Panc1 (cell line): Measurements from ENCODE around the gene PPP6C. TPM values are rescaled to one million over a fixed set of nuclear protein-coding genes. Genes with fewer than 3 reads are reported as not detected.
"Not testable (repeated sequence)": the region's sequence is repeated elsewhere in the genome, so short reads cannot be mapped to it uniquely, and the experiment has no call there.

ENCODE experiments used
- ATAC-seq: fragments of 200-7000 bp; cut with Tn5 transposase; 2 replicates; pipeline ENCODE4 v1.9.1; 2020; ENCODE audit warnings: mild to moderate bottlenecking, moderate library complexity
- BruUV-seq: library from RNA; stranded (reverse); fragments of 400-500 nt; replicated peaks from 2 replicates; lab custom pipeline; 2021; lab: Mats Ljungman, UMichigan
- CTCF ChIA-PET: fragments of 300-600 bp; sonication (Branson Sonifier 250); formaldehyde crosslinking; loops from one replicate; lab custom pipeline; 2022; ENCODE audit warnings: antibody characterized with exemption; lab: Charles Lee
- POLR2A ChIA-PET: fragments of 300-600 bp; sonication (Branson Sonifier 250); formaldehyde crosslinking; loops from one replicate; lab custom pipeline; 2022; ENCODE audit warnings: antibody characterized with exemption; lab: Charles Lee
- DNase-seq: peaks from one replicate; pipeline ENCODE4 v3.0.0-alpha.2; 2010; ENCODE audit warnings: low read depth, low spot score
- H3K27ac ChIP-seq: 2 replicates; pipeline ENCODE4 v1.5.1; 2011; ENCODE audit warnings: mild to moderate bottlenecking, low read length, inconsistent platforms
- H3K27me3 ChIP-seq: fragments of 200-500 bp; sonication (Bioruptor generic); 2 replicates; pipeline ENCODE4 v1.6.0; 2014; ENCODE audit warnings: low read length, inconsistent platforms; ENCODE audit not compliant: control insufficient read depth, insufficient read depth
- H3K36me3 ChIP-seq: fragments of 200-500 bp; sonication (Bioruptor generic); 2 replicates; pipeline ENCODE4 v1.5.1; 2014; ENCODE audit warnings: inconsistent platforms, mild to moderate bottlenecking, low read length, moderate library complexity; ENCODE audit not compliant: control insufficient read depth, insufficient read depth
- H3K4me1 ChIP-seq: 2 replicates; pipeline ENCODE4 v1.5.1; 2011; ENCODE audit warnings: inconsistent platforms, mild to moderate bottlenecking, low read length, moderate library complexity; ENCODE audit not compliant: control insufficient read depth, insufficient read depth
- H3K4me3 ChIP-seq, 2 experiments: 2 replicates each; pipeline ENCODE4 v1.5.1; 2011 to 2012; ENCODE audit warnings: low read depth in 2 of 2, low read length in 2 of 2, mild to moderate bottlenecking in 2 of 2, inconsistent platforms in 1 of 2, moderate library complexity in 1 of 2
- H3K9me3 ChIP-seq: fragments of 200-500 bp; sonication (Bioruptor generic); 2 replicates; pipeline ENCODE4 v1.5.1; 2014; ENCODE audit warnings: low read depth, mild to moderate bottlenecking, inconsistent platforms, low read length, moderate library complexity; ENCODE audit not compliant: control insufficient read depth, insufficient read depth
- POLR2AphosphoS5 ChIP-seq: IDR thresholded peaks from 2 replicates; pipeline ENCODE4 v1.6.1; 2012; ENCODE audit warnings: mild to moderate bottlenecking, low read depth, low read length, moderate library complexity
- SIN3A ChIP-seq: IDR thresholded peaks from 2 replicates; pipeline ENCODE4 v1.6.1; 2012; ENCODE audit warnings: low read depth, mild to moderate bottlenecking, low read length, moderate library complexity, borderline replicate concordance; ENCODE audit not compliant: insufficient read depth
- TCF7L2 ChIP-seq: IDR thresholded peaks from 2 replicates; pipeline ENCODE4 v1.6.1; 2011; ENCODE audit warnings: mild to moderate bottlenecking, low read depth, low read length, inconsistent platforms
- in situ Hi-C: cut with HindIII; loops from 2 replicates; pipeline ENCODE4 v1.10.0; 2016; ENCODE audit warnings: low sequenced_read_pairs, low pct_unique_long_range_greater_than_20kb
- intact Hi-C: fragments of 100-400 bp; cut with micrococcal nuclease; formaldehyde crosslinking; loops from one replicate; pipeline ENCODE4 v1.10.0; 2022; ENCODE audit not compliant: unreplicated experiment
- total RNA-seq: library from RNA; stranded (reverse); gene quantifications from one replicate; pipeline ENCODE4 v1.2.1, GENCODE V29; 2021; ENCODE audit not compliant: unreplicated experiment
- TF ChIP-seq, protein P1 (sequence below), 2 experiments: IDR thresholded peaks; 2 replicates each; pipeline ENCODE4 v1.6.1; 2011 to 2012; ENCODE audit warnings: low read depth in 2 of 2, control low read depth in 1 of 2, low read length in 1 of 2, mild to moderate bottlenecking in 1 of 2, moderate library complexity in 1 of 2; ENCODE audit not compliant: insufficient read depth in 1 of 2
- TF ChIP-seq, protein P2 (sequence below): fragments of 450-650 bp; IDR thresholded peaks from 2 replicates; pipeline ENCODE4 v1.5.1; 2017; ENCODE audit warnings: mild to moderate bottlenecking

PPP6C gene
- total RNA-seq, 1 experiment from 2014 or later, result 27.3 TPM

DNA sequence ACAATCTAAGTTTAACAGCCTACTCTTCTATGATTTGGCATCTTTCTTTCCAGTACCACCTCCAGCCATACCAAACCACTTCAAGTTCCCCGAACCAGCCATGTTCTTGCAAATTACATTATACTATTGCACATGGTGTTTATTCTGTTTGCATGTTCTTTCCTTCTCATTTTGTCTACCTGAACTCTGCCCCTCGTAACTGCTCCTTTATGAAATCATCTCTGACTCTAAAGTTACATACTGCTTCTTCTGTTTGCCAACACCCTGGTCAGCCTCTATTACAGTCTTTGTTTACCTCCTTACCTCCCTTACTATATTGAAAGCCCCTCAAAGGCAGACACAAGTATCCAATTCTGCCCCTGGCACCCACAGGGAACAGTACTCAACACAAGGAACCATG is 6.0 kb downstream of the PPP6C start:
- ATAC-seq (no peak), DNase-seq (no peak)
- Histone ChIP-seq H3K27ac (no peak overlapping the region), H3K27me3 (no peaks in the 10 kb centered on the region), H3K4me1 (no peaks in the 10 kb centered on the region), H3K9me3 (no peaks in the 10 kb centered on the region), H3K36me3 (no peaks in the 10 kb centered on the region), H3K4me3 (no peak overlapping the region)
- TSS peak; percentile 22 for BruUV-seq
- in situ Hi-C loops, result no loop called here
- TF ChIP-seq TCF7L2, result no peak
- no peak for TF ChIP-seq SIN3A
- TF ChIP-seq, protein P1, sequence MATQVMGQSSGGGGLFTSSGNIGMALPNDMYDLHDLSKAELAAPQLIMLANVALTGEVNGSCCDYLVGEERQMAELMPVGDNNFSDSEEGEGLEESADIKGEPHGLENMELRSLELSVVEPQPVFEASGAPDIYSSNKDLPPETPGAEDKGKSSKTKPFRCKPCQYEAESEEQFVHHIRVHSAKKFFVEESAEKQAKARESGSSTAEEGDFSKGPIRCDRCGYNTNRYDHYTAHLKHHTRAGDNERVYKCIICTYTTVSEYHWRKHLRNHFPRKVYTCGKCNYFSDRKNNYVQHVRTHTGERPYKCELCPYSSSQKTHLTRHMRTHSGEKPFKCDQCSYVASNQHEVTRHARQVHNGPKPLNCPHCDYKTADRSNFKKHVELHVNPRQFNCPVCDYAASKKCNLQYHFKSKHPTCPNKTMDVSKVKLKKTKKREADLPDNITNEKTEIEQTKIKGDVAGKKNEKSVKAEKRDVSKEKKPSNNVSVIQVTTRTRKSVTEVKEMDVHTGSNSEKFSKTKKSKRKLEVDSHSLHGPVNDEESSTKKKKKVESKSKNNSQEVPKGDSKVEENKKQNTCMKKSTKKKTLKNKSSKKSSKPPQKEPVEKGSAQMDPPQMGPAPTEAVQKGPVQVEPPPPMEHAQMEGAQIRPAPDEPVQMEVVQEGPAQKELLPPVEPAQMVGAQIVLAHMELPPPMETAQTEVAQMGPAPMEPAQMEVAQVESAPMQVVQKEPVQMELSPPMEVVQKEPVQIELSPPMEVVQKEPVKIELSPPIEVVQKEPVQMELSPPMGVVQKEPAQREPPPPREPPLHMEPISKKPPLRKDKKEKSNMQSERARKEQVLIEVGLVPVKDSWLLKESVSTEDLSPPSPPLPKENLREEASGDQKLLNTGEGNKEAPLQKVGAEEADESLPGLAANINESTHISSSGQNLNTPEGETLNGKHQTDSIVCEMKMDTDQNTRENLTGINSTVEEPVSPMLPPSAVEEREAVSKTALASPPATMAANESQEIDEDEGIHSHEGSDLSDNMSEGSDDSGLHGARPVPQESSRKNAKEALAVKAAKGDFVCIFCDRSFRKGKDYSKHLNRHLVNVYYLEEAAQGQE (IDR thresholded peaks at IDR 0.05; ENCODE audit: insufficient read depth in 1 of 2, low read depth in 2 of 2, low read length in 1 of 2), result no peak
- no peak for TF ChIP-seq POLR2AphosphoS5
- TF ChIP-seq, protein P2, sequence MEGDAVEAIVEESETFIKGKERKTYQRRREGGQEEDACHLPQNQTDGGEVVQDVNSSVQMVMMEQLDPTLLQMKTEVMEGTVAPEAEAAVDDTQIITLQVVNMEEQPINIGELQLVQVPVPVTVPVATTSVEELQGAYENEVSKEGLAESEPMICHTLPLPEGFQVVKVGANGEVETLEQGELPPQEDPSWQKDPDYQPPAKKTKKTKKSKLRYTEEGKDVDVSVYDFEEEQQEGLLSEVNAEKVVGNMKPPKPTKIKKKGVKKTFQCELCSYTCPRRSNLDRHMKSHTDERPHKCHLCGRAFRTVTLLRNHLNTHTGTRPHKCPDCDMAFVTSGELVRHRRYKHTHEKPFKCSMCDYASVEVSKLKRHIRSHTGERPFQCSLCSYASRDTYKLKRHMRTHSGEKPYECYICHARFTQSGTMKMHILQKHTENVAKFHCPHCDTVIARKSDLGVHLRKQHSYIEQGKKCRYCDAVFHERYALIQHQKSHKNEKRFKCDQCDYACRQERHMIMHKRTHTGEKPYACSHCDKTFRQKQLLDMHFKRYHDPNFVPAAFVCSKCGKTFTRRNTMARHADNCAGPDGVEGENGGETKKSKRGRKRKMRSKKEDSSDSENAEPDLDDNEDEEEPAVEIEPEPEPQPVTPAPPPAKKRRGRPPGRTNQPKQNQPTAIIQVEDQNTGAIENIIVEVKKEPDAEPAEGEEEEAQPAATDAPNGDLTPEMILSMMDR, result no peak
- CTCF ChIA-PET, result no interaction called here
- POLR2A ChIA-PET, result no interaction called here
- intact Hi-C loops, result no loop called here

DNA sequence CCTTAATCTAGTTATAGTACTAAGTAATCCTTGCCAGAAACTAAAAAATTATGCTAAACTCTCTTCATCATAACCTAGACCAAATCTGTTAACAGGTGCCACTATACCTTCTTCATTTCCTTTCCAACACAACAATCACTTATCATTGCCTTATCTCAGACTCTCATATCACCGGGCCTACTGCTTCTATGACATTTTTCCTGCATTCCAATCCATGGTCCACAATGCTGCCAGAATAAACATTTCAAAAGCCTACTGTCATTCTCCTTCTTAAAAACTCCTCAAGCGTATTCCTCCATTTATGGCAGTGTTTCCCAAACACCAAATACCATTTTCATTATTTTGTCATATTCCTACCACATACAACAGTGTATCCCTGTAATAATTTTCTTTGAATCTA is 6.5 kb downstream of the PPP6C start:
- POLR2A ChIA-PET, result no interaction called here
- in situ Hi-C loops (no loop called here), intact Hi-C loops (no loop called here)
- Histone ChIP-seq H3K36me3 (no peaks in the 10 kb centered on the region), H3K27ac (no peak overlapping the region), H3K4me1 (no peaks in the 10 kb centered on the region), H3K4me3 (no peak overlapping the region), H3K9me3 (no peaks in the 10 kb centered on the region), H3K27me3 (no peaks in the 10 kb centered on the region)
- no peak for DNase-seq
- TF ChIP-seq TCF7L2, result no peak
- BruUV-seq, result no TSS peak
- CTCF ChIA-PET, result no interaction called here
- ATAC-seq, result no peak

DNA sequence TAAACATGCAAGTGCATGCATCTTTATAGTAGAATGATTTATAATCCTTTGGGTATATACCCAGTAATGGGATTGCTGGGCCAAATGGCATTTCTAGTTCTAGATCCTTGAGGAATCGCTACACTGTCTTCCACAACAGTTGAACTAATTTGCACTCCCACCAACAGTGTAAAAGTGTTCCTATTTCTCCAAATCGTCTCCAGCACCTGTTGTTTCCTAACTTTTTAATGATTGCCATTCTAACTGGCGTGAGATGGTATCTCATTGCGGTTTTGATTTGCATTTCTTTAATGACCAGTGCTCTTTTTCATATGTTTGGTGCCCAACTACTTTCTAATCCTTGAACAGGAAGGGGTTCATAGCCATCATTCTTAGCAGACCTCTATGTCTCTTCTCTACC is 7.8 kb downstream of the PPP6C start:
- DNase-seq, ATAC-seq, in situ Hi-C loops, H3K27ac ChIP-seq, POLR2A ChIA-PET, CTCF ChIA-PET, H3K27me3 ChIP-seq, H3K9me3 ChIP-seq, H3K4me1 ChIP-seq, H3K4me3 ChIP-seq, BruUV-seq, H3K36me3 ChIP-seq, intact Hi-C loops: not testable (repeated sequence)
